Endothelial cell of umbilical vein (primary cell): ENCODE results near the gene NR5A1.

Source experiments
- CTCF ChIP-seq, 2 donors: IDR thresholded peaks; 1 replicate in 1 of 2; 2 replicates in 1 of 2; pipeline ENCODE4 v1.5.1; 2011; ENCODE audit warnings: low read length in 2 of 2, mild to moderate bottlenecking in 2 of 2, moderate library complexity in 2 of 2, control low read depth in 1 of 2, inconsistent platforms in 1 of 2, low read depth in 1 of 2; ENCODE audit not compliant: insufficient read depth in 1 of 2; ENCODE audit errors: extremely low read depth in 1 of 2
- POLR2A ChIP-seq: IDR thresholded peaks from 2 replicates; pipeline ENCODE4 v1.6.1; 2012; ENCODE audit warnings: low read depth, mild to moderate bottlenecking, control low read depth, low read length
- POLR2AphosphoS5 ChIP-seq: IDR thresholded peaks from 2 replicates; pipeline ENCODE4 v1.6.1; 2012; ENCODE audit warnings: low read depth, mild to moderate bottlenecking, control low read depth, low read length, moderate library complexity; ENCODE audit not compliant: insufficient read depth

- TF ChIP-seq CTCF (IDR thresholded peaks at IDR 0.05; ENCODE audit: extremely low read depth in 1 of 2, insufficient read depth in 1 of 2, low read depth in 1 of 2, low read length in 2 of 2) (no peak), POLR2A (no peak), POLR2AphosphoS5 (no peak)
These were observed 29.4 kb downstream of the NR5A1 start for GRCh38 chr9:124477648-124478285.
